ENCODE measurements around the gene LAD1. TPM values are rescaled to one million over a fixed set of nuclear protein-coding genes. Genes with fewer than 3 reads are reported as not detected.

LAD1 gene
- total RNA-seq, 4 donors from 2014 or later = 0.25 to 6.2 (median 0.92) TPM

DNA sequence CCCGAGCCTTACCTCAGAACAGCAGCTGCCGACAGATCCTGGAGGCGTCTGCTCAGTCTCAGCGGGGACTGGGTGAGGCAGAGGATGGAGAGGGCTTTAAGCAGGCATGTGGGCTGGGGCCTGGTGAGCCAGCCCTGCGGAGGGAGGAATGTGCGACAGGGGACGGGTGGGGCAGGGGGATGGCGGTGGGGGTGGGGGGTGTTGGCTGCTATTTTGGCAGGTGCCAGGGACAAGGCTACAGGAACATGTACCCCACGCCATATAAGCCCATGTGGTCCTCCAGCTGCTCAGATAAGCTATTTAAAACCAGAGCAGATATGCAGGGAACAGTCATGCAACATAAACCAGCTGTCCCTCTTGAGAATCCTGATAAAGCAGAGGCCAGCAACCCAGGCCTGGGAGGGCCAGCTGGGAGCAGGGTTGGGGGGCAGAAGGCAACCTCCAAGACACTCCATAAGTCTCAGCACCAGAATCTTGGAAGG is 21.5 kb downstream of the LAD1 start, which contains the start of gene TNNT2:
Gene TNNT2 (minus strand): TSS at position 70 of the 482 bp plus-strand sequence. CDS start 4,426 bp downstream, outside the sequence.
- in situ Hi-C loops (cut with MboI; ENCODE audit: low sequenced_read_pairs in 4 of 4) = no loop called here
- intact Hi-C loops (cut with DNase I; ENCODE audit: low total_unique reads) = no loop called here
- no peaks in the 10 kb centered on the region for H3K27me3 ChIP-seq
- no peak for DNase-seq
- no peak within 1 kb of the TSS for H3K27ac ChIP-seq
- TF ChIP-seq, protein P1, sequence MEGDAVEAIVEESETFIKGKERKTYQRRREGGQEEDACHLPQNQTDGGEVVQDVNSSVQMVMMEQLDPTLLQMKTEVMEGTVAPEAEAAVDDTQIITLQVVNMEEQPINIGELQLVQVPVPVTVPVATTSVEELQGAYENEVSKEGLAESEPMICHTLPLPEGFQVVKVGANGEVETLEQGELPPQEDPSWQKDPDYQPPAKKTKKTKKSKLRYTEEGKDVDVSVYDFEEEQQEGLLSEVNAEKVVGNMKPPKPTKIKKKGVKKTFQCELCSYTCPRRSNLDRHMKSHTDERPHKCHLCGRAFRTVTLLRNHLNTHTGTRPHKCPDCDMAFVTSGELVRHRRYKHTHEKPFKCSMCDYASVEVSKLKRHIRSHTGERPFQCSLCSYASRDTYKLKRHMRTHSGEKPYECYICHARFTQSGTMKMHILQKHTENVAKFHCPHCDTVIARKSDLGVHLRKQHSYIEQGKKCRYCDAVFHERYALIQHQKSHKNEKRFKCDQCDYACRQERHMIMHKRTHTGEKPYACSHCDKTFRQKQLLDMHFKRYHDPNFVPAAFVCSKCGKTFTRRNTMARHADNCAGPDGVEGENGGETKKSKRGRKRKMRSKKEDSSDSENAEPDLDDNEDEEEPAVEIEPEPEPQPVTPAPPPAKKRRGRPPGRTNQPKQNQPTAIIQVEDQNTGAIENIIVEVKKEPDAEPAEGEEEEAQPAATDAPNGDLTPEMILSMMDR (IDR thresholded peaks at IDR 0.05 in 4 of 5, conservative IDR thresholded peaks at IDR 0.05 in 1 of 5) = no peak
- H3K9me3 ChIP-seq = no peaks in the 10 kb centered on the region
- H3K4me1 ChIP-seq = peaks cover 0 to 4% of the 10 kb centered on the region in 2 donors
- no peak within 1 kb of the TSS for H3K4me3 ChIP-seq
- no peak for ATAC-seq
- H3K36me3 ChIP-seq = no peaks in the 10 kb centered on the region

DNA sequence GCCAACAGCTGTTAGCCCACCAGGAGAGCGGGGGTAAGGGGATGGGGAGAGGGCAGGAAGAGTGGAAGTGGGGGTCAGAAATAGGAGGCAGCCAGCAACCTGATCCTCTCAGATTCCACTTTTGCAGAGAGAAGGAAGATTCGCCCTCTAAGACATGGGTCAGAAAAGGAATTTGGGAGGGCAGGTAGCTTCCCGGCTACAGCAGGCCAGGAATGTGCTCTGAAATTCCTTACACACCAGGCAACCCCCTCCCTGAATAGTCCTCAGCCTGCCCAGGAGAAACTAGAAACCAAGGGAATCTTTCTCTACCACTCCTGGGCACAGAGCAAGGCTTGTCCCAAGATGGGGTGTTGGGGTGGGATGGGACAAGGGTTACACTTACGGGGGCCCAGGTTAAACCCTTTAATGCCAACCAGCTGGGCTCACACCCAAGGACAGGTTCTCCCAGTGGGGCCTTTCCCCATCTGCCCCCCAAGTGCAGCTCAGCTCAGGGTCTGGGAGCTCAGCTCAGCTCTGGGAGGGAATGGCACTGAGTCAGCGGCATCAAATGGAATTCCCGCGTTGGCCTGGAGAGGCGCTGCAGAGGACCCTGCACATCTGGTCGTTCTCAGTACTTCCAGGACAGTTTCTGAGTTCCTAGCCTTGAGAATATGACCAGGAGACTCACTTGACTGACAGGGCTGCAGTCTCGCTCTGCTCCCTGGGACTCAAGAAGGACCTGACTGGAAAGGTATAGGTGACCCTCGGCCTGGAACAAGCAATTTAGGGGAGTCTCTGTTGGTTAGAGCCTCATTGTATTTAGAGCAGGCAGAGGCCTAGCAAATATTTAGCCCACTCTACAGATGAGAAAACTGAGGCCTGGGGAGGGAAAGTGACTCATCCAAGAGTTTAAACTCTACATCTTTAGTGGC is 22.4 kb downstream of the LAD1 start:
- no peaks in the 10 kb centered on the region for H3K36me3 ChIP-seq
- intact Hi-C loops (cut with DNase I; ENCODE audit: low total_unique reads) (no loop called here), in situ Hi-C loops (cut with MboI; ENCODE audit: low sequenced_read_pairs in 4 of 4) (no loop called here)
- TF ChIP-seq POLR2A (IDR thresholded peaks at IDR 0.05) = no peak
- TF ChIP-seq, protein P1 (IDR thresholded peaks at IDR 0.05 in 4 of 5, conservative IDR thresholded peaks at IDR 0.05 in 1 of 5) = peak in 1 of 5 experiments; percentile 18
- DNase-seq (no peak), ATAC-seq (no peak)
- no peaks in the 10 kb centered on the region for H3K27me3 ChIP-seq
- H3K4me3 ChIP-seq = no peak overlapping the region
- no peaks in the 10 kb centered on the region for H3K9me3 ChIP-seq
- H3K4me1 ChIP-seq = peaks cover 0 to 4% of the 10 kb centered on the region in 2 donors
- no peak overlapping the region for H3K27ac ChIP-seq

DNA sequence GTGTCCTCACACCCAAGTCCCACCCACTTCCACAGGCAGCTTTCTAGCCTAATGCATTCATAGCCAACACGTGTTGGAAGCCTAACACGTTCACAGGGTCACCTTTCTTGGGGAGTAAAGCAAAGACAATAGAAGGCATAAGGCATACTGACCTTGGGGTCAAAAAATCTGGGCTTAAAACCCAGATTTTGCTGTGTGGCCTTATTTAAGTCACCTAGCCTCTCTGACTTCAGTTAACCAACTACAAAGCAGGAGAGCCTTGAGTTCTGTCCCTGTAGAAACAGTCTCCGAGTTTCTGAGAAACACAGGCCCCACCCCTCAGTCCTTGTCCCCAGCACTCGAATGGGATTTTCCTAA is 23.0 kb downstream of the LAD1 start:
- Histone ChIP-seq H3K27ac (no peak overlapping the region), H3K36me3 (no peaks in the 10 kb centered on the region), H3K27me3 (no peaks in the 10 kb centered on the region), H3K4me1 (peaks cover 0 to 4% of the 10 kb centered on the region in 2 donors), H3K4me3 (no peak overlapping the region), H3K9me3 (no peaks in the 10 kb centered on the region)
- DNase-seq = no peak
- in situ Hi-C loops (cut with MboI; ENCODE audit: low sequenced_read_pairs in 4 of 4) = no loop called here
- ATAC-seq = no peak
- TF ChIP-seq POLR2A (IDR thresholded peaks at IDR 0.05) = no peak
- TF ChIP-seq, protein P1 (IDR thresholded peaks at IDR 0.05 in 4 of 5, conservative IDR thresholded peaks at IDR 0.05 in 1 of 5) = no peak
- intact Hi-C loops (cut with DNase I; ENCODE audit: low total_unique reads) = no loop called here

DNA sequence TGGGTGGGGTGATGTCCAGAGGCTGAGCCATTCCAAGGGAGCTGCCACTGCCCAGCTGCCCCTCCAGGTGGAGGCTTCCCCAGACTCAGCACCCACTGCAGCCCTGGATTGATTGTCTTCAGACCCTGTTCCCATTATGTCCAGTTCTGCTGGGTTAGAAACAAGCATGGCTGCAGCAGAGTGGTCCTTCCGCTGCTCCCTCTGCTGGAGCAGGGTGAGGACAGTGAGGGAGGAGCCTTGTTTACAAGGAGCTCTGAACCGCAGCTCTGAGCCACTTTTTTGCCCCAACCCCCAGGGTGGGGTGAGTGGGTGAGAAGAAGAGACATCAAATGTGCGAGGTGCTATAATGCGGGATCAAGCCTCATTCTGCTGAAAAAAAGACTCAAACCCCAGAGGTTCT is 24.0 kb downstream of the LAD1 start:
- H3K36me3 ChIP-seq = no peaks in the 10 kb centered on the region
- intact Hi-C loops (cut with DNase I; ENCODE audit: low total_unique reads) = no loop called here
- H3K9me3 ChIP-seq = no peaks in the 10 kb centered on the region
- DNase-seq = no peak
- TF ChIP-seq, protein P1 (IDR thresholded peaks at IDR 0.05 in 4 of 5, conservative IDR thresholded peaks at IDR 0.05 in 1 of 5) = no peak
- no peak for ATAC-seq
- in situ Hi-C loops (cut with MboI; ENCODE audit: low sequenced_read_pairs in 4 of 4) = no loop called here
- no peaks in the 10 kb centered on the region for H3K27me3 ChIP-seq
- H3K27ac ChIP-seq = no peak overlapping the region
- peaks cover 0 to 4% of the 10 kb centered on the region in 2 donors for H3K4me1 ChIP-seq
- H3K4me3 ChIP-seq = no peak overlapping the region
